Osteocyte (in vitro differentiated cells): ENCODE results near the gene PRKG1. TPM values are rescaled to one million over a fixed set of nuclear protein-coding genes. Genes with fewer than 3 reads are reported as not detected.

Experiments
- DNase-seq: peaks from one replicate; pipeline ENCODE4 v3.0.0; 2021; ENCODE audit warnings: mixed read lengths; ENCODE audit not compliant: unreplicated experiment; ENCODE audit errors: extremely low spot score
- H3K27ac Mint-ChIP-seq: one replicate; pipeline ENCODE4 v1.8.0; 2021; ENCODE audit warnings: mild to moderate bottlenecking, mixed read lengths; ENCODE audit not compliant: unreplicated experiment
- H3K27me3 Mint-ChIP-seq: one replicate; pipeline ENCODE4 v1.8.0; 2021; ENCODE audit warnings: mixed read lengths; ENCODE audit not compliant: unreplicated experiment
- H3K36me3 Mint-ChIP-seq: one replicate; pipeline ENCODE4 v1.8.0; 2021; ENCODE audit warnings: mixed read lengths; ENCODE audit not compliant: unreplicated experiment
- H3K4me1 Mint-ChIP-seq: one replicate; pipeline ENCODE4 v1.8.0; 2021; ENCODE audit warnings: mixed read lengths; ENCODE audit not compliant: unreplicated experiment
- H3K4me3 Mint-ChIP-seq: one replicate; pipeline ENCODE4 v1.8.0; 2021; ENCODE audit warnings: mild to moderate bottlenecking, moderate library complexity, mixed read lengths; ENCODE audit not compliant: unreplicated experiment
- H3K9me3 Mint-ChIP-seq: one replicate; pipeline ENCODE4 v1.8.0; 2021; ENCODE audit warnings: mixed read lengths; ENCODE audit not compliant: unreplicated experiment
- CTCF ChIP-seq: fragments of 200-600 bp; sonication (generic); IDR thresholded peaks from 2 replicates; pipeline ENCODE4 v1.5.0; 2021; ENCODE audit warnings: antibody characterized with exemption, mild to moderate bottlenecking, moderate library complexity
- total RNA-seq: library from RNA; stranded (reverse); gene quantifications from 2 replicates; pipeline ENCODE4 v1.2.1, GENCODE V29; 2021

Gene PRKG1
- total RNA-seq, 1 donor from 2014 or later: 10.8 TPM

DNA sequence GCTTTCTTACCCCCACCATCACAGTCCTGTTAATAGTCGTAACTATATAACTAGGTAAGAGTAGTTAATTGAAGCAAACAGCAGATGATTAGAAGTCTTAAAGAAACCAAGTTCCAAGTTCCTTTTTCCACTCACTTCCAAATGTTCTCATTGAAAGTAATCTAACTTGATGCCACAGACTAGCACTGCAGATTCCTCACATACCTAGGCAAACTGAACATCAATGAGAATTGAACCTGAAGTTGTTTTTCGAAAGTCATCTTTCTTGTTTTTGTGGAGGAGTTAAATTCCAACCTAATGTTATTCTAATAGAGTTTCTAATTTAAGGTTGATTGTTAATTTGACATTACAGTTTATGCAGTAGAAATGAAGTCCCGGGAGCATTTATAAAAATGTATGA is 5.5 kb downstream of the PRKG1 start:
- H3K4me1 Mint-ChIP-seq: peaks cover 13% of the 10 kb centered on the region
- H3K4me3 Mint-ChIP-seq: no peak overlapping the region
- no peaks in the 10 kb centered on the region for H3K9me3 Mint-ChIP-seq
- no peak for TF ChIP-seq CTCF
- DNase-seq: no peak
- no peaks in the 10 kb centered on the region for H3K27me3 Mint-ChIP-seq
- H3K36me3 Mint-ChIP-seq: no peaks in the 10 kb centered on the region
- no peak overlapping the region for H3K27ac Mint-ChIP-seq

GRCh38 chr10:51080311-51081006 is 6.2 kb downstream of the PRKG1 start:
- H3K4me1 Mint-ChIP-seq: peaks cover 9% of the 10 kb centered on the region

DNA sequence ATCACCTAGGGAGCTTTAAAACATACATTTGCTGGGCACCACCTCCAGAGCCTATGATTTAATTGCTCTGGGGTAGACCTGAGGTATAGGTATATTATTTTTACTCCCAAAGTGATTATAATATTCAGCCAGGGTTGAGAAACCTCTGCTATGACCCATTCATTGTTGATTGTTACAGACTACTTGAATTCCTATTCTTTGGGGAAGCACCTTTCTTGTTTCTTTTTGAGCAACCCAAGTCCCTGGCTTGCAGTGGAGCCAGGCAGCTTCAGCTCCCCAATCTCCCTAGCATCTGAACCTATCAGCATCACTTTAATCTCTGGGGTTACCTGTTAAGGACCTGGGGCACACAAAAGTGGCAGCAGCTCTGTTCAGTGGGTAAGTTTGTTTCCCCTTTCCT is 8.6 kb downstream of the PRKG1 start:
- DNase-seq: no peak
- no peaks in the 10 kb centered on the region for H3K36me3 Mint-ChIP-seq

More at GRCh38 chr10:51080311-51081006, 6.2 kb downstream of the PRKG1 start:
- DNase-seq: no peak
- H3K27me3 Mint-ChIP-seq: no peaks in the 10 kb centered on the region
- no peak for TF ChIP-seq CTCF
- H3K9me3 Mint-ChIP-seq: no peaks in the 10 kb centered on the region
- no peak overlapping the region for H3K4me3 Mint-ChIP-seq
- no peak overlapping the region for H3K27ac Mint-ChIP-seq
- H3K36me3 Mint-ChIP-seq: no peaks in the 10 kb centered on the region

GRCh38 chr10:51083356-51083853 is 9.1 kb downstream of the PRKG1 start:
- Mint-ChIP-seq H3K27me3 (no peaks in the 10 kb centered on the region), H3K36me3 (no peaks in the 10 kb centered on the region), H3K9me3 (no peaks in the 10 kb centered on the region), H3K4me3 (no peak overlapping the region), H3K27ac (peak overlapping the region; percentile 6), H3K4me1 (peaks cover 12% of the 10 kb centered on the region)
- DNase-seq: no peak
- TF ChIP-seq CTCF: no peak

More for the DNA sequence above, 8.6 kb downstream of the PRKG1 start:
- peaks cover 12% of the 10 kb centered on the region for H3K4me1 Mint-ChIP-seq
- H3K9me3 Mint-ChIP-seq: no peaks in the 10 kb centered on the region
- no peaks in the 10 kb centered on the region for H3K27me3 Mint-ChIP-seq
- no peak overlapping the region for H3K4me3 Mint-ChIP-seq
- no peak for TF ChIP-seq CTCF
- H3K27ac Mint-ChIP-seq: no peak overlapping the region

GRCh38 chr10:51085204-51085603 is 10.9 kb downstream of the PRKG1 start:
- Mint-ChIP-seq H3K27ac (no peak overlapping the region), H3K27me3 (no peaks in the 10 kb centered on the region), H3K4me1 (peaks cover 12% of the 10 kb centered on the region), H3K4me3 (no peak overlapping the region), H3K9me3 (no peaks in the 10 kb centered on the region), H3K36me3 (no peaks in the 10 kb centered on the region)
- no peak for DNase-seq
- TF ChIP-seq CTCF: no peak
